AG04450 (cell line): ENCODE measurements around the gene PPP1R1A. TPM values are rescaled to one million over a fixed set of nuclear protein-coding genes. Genes with fewer than 3 reads are reported as not detected.

Source experiments
- CTCF ChIA-PET: fragments of 300-600, 350-600 bp; formaldehyde crosslinking; extraction: SDS; loops from one replicate; lab custom pipeline; 2022; ENCODE audit warnings: antibody characterized with exemption, inconsistent platforms; lab: Charles Lee
- POLR2A ChIA-PET: fragments of 350-600 bp; formaldehyde crosslinking; extraction: SDS; loops from one replicate; lab custom pipeline; 2021; ENCODE audit warnings: antibody characterized with exemption, inconsistent platforms; lab: Yijun Ruan, JAX
- DNase-seq: peaks from one replicate; pipeline ENCODE4 v3.0.0-alpha.2; 2011; ENCODE audit warnings: low read depth, low spot score
- H3K27ac ChIP-seq: one replicate; pipeline ENCODE4 v1.5.1; 2012; ENCODE audit warnings: low read depth, low read length, control low read depth
- H3K27me3 ChIP-seq: one replicate; pipeline ENCODE4 v1.6.0; 2012; ENCODE audit warnings: low read length; ENCODE audit not compliant: control insufficient read depth, insufficient read depth
- H3K4me3 ChIP-seq: 2 replicates; pipeline ENCODE4 v1.5.1; 2011; ENCODE audit warnings: mild to moderate bottlenecking, low read depth, low read length, control low read depth
- H3K9me3 ChIP-seq: 2 replicates; pipeline ENCODE4 v1.5.1; 2012; ENCODE audit warnings: low read length; ENCODE audit not compliant: control insufficient read depth, insufficient read depth
- polyA plus RNA-seq: library from polyadenylated mRNA; depleted of rRNA; stranded (reverse); fragments of >200 nt; gene quantifications from 2 replicates; pipeline ENCODE4 v1.2.3, GENCODE V29; 2011
- TF ChIP-seq, protein P1 (sequence below): IDR thresholded peaks from 2 replicates; pipeline ENCODE4 v1.5.1; 2011; ENCODE audit warnings: low read depth, low read length, control low read depth, inconsistent platforms

The PPP1R1A gene
- polyA plus RNA-seq, 1 experiment: not detected

- CTCF ChIA-PET: no interaction called here
Observed at GRCh38 chr12:54558311-54558710, 30.1 kb downstream of the PPP1R1A start.

DNA sequence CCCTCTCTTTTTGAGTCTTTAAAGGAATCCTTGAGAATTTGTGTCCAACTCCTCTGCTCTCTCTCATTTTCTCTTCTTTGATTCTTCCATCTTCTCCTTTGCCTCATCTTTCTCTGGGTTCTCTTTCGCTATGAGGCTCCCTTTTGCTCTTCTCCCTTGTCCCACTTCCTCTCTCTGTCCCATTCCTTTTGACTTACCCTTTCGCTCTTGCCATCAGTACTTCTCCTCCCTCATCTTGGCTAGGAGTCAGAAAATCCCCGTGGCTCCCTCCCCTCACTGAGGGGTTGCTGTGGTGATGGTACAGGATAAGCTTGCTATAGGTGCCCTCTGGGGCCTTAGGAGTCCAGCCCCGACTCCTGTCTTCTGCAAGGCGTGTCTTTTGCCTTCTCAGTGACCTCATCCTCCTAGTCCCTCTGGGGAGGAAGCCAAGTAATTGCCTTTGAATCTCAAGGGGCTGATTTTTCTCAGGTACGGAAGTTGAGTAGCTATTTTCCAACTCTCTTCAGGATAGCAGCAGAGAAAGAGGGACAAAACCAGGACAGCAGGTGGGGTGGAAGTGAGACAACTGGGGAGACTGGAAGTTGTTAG is 32.7 kb downstream of the PPP1R1A start:
- Histone ChIP-seq H3K9me3 (no peaks in the 10 kb centered on the region), H3K27ac (no peak overlapping the region), H3K4me3 (no peak overlapping the region), H3K27me3 (peaks cover 18% of the 10 kb centered on the region)
- TF ChIP-seq, protein P1, sequence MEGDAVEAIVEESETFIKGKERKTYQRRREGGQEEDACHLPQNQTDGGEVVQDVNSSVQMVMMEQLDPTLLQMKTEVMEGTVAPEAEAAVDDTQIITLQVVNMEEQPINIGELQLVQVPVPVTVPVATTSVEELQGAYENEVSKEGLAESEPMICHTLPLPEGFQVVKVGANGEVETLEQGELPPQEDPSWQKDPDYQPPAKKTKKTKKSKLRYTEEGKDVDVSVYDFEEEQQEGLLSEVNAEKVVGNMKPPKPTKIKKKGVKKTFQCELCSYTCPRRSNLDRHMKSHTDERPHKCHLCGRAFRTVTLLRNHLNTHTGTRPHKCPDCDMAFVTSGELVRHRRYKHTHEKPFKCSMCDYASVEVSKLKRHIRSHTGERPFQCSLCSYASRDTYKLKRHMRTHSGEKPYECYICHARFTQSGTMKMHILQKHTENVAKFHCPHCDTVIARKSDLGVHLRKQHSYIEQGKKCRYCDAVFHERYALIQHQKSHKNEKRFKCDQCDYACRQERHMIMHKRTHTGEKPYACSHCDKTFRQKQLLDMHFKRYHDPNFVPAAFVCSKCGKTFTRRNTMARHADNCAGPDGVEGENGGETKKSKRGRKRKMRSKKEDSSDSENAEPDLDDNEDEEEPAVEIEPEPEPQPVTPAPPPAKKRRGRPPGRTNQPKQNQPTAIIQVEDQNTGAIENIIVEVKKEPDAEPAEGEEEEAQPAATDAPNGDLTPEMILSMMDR: no peak
- ChIA-PET CTCF (no interaction called here), POLR2A (no interaction called here)
- DNase-seq: no peak

More at GRCh38 chr12:54558311-54558710, 30.1 kb downstream of the PPP1R1A start:
- H3K4me3 ChIP-seq: no peak overlapping the region
- H3K27ac ChIP-seq: no peak overlapping the region
- no peak for DNase-seq
- POLR2A ChIA-PET: no interaction called here
- no peaks in the 10 kb centered on the region for H3K9me3 ChIP-seq
- H3K27me3 ChIP-seq: peaks cover 11% of the 10 kb centered on the region
- TF ChIP-seq, protein P1: no peak

DNA sequence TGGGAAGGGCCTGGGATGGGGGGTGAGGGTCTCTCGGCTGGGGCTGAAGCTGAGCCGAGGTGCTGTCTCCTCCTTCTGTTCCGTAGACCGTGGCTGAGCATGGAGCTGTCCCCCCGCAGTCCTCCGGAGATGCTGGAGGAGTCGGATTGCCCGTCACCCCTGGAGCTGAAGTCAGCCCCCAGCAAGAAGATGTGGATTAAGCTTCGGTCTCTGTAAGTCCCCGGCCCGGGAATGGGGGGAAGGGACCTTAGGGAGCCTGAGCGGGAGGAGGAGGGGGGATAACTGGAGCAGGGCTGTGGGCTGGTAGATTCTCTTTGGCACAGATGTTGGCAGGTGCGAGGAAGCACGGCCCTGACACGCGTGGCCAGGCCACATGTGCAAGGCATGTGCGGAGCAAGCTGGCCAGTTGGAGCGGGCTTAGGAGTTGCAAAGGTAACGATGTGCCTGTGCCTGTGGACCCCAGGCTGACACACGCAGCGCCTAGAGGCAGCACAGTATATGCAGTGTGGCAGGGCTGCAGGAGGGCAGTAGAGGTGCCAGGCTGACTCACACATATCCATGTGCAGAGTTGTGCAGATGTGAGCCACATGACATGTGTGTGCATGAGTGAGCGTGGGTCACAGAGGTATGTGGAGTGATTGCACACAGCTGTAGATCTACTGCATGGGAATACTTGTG is 38.5 kb downstream of the PPP1R1A start:
- no peak for DNase-seq
- H3K9me3 ChIP-seq: no peaks in the 10 kb centered on the region; the same call in 1 of the 2 replicates
- H3K4me3 ChIP-seq: 0 out of 2 replicates have a peak overlapping the region, but pooled peaks have one; percentile 34
- TF ChIP-seq, protein P1: no peak
- ChIA-PET POLR2A (no interaction called here), CTCF (no interaction called here)
- H3K27ac ChIP-seq: no peak overlapping the region
- peaks cover 39% of the 10 kb centered on the region for H3K27me3 ChIP-seq

DNA sequence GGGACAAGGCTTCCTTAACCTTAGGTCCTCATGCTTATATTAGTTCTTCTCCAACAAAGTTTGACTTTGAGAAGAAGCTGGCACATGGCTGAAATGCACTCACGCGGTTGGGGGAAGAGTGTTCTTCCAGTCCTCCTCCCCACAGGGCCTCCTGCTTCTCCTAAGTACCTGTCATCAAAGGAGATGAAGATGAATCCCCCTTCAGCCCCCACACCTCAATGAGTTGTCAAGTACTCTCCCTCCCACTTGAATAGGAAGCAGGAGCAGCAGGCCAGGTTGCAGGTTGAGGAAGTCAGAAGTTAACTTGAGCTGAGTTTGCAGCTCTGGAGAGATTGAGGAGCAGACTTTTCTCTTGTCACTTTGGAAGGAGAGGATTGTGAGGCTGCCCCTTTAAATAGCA is 41.9 kb downstream of the PPP1R1A start:
- TF ChIP-seq, protein P1: no peak
- ChIA-PET CTCF (no interaction called here), POLR2A (no interaction called here)
- H3K9me3 ChIP-seq: no peaks in the 10 kb centered on the region; the same call in 1 of the 2 replicates
- no peak overlapping the region for H3K4me3 ChIP-seq
- H3K27me3 ChIP-seq: peaks cover 38% of the 10 kb centered on the region
- H3K27ac ChIP-seq: no peak overlapping the region
- DNase-seq: no peak

DNA sequence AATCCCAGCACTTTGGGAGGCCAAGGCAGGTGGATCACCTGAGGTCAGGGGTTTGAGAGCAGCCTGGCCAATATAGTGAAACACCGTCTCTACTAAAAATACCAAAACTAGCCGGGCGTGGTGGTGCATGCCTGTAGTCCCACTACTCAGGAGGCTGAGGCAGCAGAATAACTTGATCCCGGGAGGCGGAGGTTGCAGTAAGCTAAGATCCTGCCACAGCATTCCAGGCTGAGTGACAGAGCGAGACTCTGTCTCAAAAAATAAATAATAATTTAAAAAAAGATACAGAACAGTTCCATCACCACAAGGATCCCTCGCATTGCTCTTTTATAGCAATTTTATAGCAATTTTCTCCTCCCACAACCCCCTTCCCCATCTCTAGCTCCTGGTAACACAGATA is 43.7 kb downstream of the PPP1R1A start:
- H3K27me3 ChIP-seq: peaks cover 26% of the 10 kb centered on the region
- POLR2A ChIA-PET: no interaction called here
- H3K27ac ChIP-seq: no peak overlapping the region
- TF ChIP-seq, protein P1: no peak
- no peak for DNase-seq
- no peak overlapping the region for H3K4me3 ChIP-seq
- CTCF ChIA-PET: no interaction called here
- H3K9me3 ChIP-seq: no peaks in the 10 kb centered on the region
